WTC11 (cell line): ENCODE measurements around the gene PCSK4. TPM values are rescaled to one million over a fixed set of nuclear protein-coding genes. Genes with fewer than 3 reads are reported as not detected.

Experiments used
- ATAC-seq: fragments of 200-7000 bp; cut with Tn5 transposase; 2 replicates; pipeline ENCODE4 v1.10.0; 2021; ENCODE audit warnings: mild to moderate bottlenecking, moderate library complexity
- CTCF ChIA-PET: fragments of 300-600 bp; sonication (Branson Sonifier 250); formaldehyde crosslinking; loops from one replicate; lab custom pipeline; 2021; ENCODE audit warnings: antibody characterized with exemption; lab: Charles Lee
- POLR2A ChIA-PET: fragments of 350-600 bp; sonication (Branson Sonifier 250); formaldehyde crosslinking; loops from one replicate; lab custom pipeline; 2021; ENCODE audit warnings: antibody characterized with exemption; lab: Charles Lee
- DNase-seq: peaks from one replicate; pipeline ENCODE4 v3.0.0; 2021; ENCODE audit warnings: low spot score
- H3K27ac Mint-ChIP-seq: 2 replicates; pipeline ENCODE4 v1.8.0; 2021; ENCODE audit warnings: mixed read lengths
- H3K27me3 Mint-ChIP-seq: 2 replicates; pipeline ENCODE4 v1.8.0; 2021; ENCODE audit warnings: low read depth, mild to moderate bottlenecking, moderate library complexity, mixed read lengths
- H3K36me3 Mint-ChIP-seq: 2 replicates; pipeline ENCODE4 v1.8.0; 2021; ENCODE audit warnings: mixed read lengths
- H3K4me1 Mint-ChIP-seq: 2 replicates; pipeline ENCODE4 v1.8.0; 2022; ENCODE audit warnings: mixed read lengths
- H3K4me3 Mint-ChIP-seq: 2 replicates; pipeline ENCODE4 v1.8.0; 2021; ENCODE audit warnings: mild to moderate bottlenecking, moderate library complexity, mixed read lengths
- H3K9me3 Mint-ChIP-seq: 2 replicates; pipeline ENCODE4 v1.8.0; 2021; ENCODE audit warnings: mixed read lengths
- FOXJ3 ChIP-seq: sonication (generic); formaldehyde crosslinking; IDR thresholded peaks from 2 replicates; pipeline ENCODE4 v1.9.0; 2021; ENCODE audit warnings: missing genetic modification reagents, mild to moderate bottlenecking, borderline replicate concordance
- MYBL2 ChIP-seq: sonication (generic); formaldehyde crosslinking; IDR thresholded peaks from 2 replicates; pipeline ENCODE4 v1.8.1; 2023; ENCODE audit warnings: mild to moderate bottlenecking, moderate library complexity, missing genetic modification reagents
- SMAD4 ChIP-seq: sonication (generic); formaldehyde crosslinking; IDR thresholded peaks from 2 replicates; pipeline ENCODE4 v1.8.0; 2022; ENCODE audit warnings: mild to moderate bottlenecking, missing genetic modification reagents
- ZNF671 ChIP-seq: fragments of 250-450 bp; sonication (Bioruptor Pico); IDR thresholded peaks from 2 replicates; pipeline ENCODE4 v1.8.0; 2021; ENCODE audit warnings: mild to moderate bottlenecking
- total RNA-seq: library from RNA; stranded (reverse); gene quantifications from 3 replicates; pipeline ENCODE4 v1.2.3, GENCODE V29; 2021
- TF ChIP-seq, protein P1 (sequence below): fragments of 250-450 bp; sonication (Bioruptor Pico); IDR thresholded peaks from 2 replicates; pipeline ENCODE4 v1.9.0; 2021; ENCODE audit warnings: mild to moderate bottlenecking, borderline replicate concordance
- TF ChIP-seq, protein P2 (sequence below): sonication (generic); formaldehyde crosslinking; IDR thresholded peaks from 2 replicates; pipeline ENCODE4 v1.8.0; 2023; ENCODE audit warnings: missing genetic modification reagents, mild to moderate bottlenecking, borderline replicate concordance
- TF ChIP-seq, protein P3 (sequence below): fragments of 250-450 bp; sonication (Bioruptor Pico); IDR thresholded peaks from 2 replicates; pipeline ENCODE4 v2.1.2; 2022; ENCODE audit warnings: mild to moderate bottlenecking, moderate library complexity
- TF ChIP-seq, protein P4 (sequence below): sonication (generic); formaldehyde crosslinking; IDR thresholded peaks from 2 replicates; pipeline ENCODE4 v1.8.1; 2022; ENCODE audit warnings: low read depth, mild to moderate bottlenecking, moderate library complexity, missing genetic modification reagents, borderline replicate concordance
- TF ChIP-seq, protein P5 (sequence below): sonication (generic); formaldehyde crosslinking; IDR thresholded peaks from 2 replicates; pipeline ENCODE4 v1.8.0; 2022; ENCODE audit warnings: mild to moderate bottlenecking, missing genetic modification reagents

PCSK4 gene
- total RNA-seq, 1 experiment from 2014 or later: 22.4 TPM

DNA sequence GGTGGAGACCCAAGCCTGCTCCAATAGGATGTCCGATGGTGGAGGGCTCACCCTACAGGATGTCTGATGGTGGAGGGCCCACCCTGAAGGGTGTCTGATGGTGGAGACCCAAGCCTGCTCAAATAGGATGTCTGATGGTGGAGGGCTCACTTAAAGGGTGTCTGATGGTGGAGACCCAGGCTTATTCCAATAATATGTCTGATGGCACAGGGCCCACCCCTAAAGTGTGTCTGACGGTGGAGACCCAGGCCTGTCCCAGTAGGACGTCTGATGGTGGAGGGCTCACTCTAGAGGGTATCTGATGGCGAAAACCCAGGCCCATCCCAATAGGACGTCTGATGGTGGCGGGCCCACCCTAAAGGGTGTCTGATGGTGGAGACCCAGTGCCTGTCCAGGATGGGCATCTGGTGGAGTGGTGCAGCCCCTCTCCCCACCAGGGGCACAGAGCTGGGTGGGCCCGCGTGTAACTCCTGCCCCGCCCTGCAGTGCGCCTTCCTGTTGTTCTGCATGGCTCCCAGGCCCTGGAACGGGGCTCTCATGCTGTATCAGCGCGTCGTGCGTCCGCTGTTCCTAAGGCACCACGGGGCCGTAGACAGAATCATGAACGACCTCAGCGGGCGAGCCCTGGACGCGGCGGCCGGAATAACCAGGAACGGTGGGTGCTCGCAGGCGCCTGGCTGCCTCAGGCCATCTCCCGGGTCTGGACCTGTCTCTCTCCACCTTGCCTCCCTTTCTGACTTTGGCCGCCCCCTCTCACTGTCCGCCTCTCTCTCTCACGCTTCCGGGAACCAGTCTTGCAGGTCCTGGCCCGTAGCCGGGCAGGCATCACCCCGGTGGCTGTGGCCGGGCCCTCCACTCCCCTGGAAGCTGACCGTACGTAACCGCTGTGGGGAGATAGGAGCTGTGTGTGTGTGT lies 5.9 kb upstream of the PCSK4 start:
- Mint-ChIP-seq H3K4me3 (no peak overlapping the region), H3K9me3 (no peaks in the 10 kb centered on the region), H3K27me3 (peaks cover 26% of the 10 kb centered on the region), H3K36me3 (peaks cover 5% of the 10 kb centered on the region; the same call in 1 of the 2 replicates), H3K27ac (no peak overlapping the region), H3K4me1 (peaks cover 6% of the 10 kb centered on the region)
- TF ChIP-seq MYBL2 (CRISPR knock-in tag) (no peak), SMAD4 (no peak), ZNF671 (no peak), FOXJ3 (CRISPR knock-in tag) (no peak)
- TF ChIP-seq, protein P1, sequence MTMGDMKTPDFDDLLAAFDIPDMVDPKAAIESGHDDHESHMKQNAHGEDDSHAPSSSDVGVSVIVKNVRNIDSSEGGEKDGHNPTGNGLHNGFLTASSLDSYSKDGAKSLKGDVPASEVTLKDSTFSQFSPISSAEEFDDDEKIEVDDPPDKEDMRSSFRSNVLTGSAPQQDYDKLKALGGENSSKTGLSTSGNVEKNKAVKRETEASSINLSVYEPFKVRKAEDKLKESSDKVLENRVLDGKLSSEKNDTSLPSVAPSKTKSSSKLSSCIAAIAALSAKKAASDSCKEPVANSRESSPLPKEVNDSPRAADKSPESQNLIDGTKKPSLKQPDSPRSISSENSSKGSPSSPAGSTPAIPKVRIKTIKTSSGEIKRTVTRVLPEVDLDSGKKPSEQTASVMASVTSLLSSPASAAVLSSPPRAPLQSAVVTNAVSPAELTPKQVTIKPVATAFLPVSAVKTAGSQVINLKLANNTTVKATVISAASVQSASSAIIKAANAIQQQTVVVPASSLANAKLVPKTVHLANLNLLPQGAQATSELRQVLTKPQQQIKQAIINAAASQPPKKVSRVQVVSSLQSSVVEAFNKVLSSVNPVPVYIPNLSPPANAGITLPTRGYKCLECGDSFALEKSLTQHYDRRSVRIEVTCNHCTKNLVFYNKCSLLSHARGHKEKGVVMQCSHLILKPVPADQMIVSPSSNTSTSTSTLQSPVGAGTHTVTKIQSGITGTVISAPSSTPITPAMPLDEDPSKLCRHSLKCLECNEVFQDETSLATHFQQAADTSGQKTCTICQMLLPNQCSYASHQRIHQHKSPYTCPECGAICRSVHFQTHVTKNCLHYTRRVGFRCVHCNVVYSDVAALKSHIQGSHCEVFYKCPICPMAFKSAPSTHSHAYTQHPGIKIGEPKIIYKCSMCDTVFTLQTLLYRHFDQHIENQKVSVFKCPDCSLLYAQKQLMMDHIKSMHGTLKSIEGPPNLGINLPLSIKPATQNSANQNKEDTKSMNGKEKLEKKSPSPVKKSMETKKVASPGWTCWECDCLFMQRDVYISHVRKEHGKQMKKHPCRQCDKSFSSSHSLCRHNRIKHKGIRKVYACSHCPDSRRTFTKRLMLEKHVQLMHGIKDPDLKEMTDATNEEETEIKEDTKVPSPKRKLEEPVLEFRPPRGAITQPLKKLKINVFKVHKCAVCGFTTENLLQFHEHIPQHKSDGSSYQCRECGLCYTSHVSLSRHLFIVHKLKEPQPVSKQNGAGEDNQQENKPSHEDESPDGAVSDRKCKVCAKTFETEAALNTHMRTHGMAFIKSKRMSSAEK (CRISPR knock-in tag): no peak
- TF ChIP-seq, protein P2, sequence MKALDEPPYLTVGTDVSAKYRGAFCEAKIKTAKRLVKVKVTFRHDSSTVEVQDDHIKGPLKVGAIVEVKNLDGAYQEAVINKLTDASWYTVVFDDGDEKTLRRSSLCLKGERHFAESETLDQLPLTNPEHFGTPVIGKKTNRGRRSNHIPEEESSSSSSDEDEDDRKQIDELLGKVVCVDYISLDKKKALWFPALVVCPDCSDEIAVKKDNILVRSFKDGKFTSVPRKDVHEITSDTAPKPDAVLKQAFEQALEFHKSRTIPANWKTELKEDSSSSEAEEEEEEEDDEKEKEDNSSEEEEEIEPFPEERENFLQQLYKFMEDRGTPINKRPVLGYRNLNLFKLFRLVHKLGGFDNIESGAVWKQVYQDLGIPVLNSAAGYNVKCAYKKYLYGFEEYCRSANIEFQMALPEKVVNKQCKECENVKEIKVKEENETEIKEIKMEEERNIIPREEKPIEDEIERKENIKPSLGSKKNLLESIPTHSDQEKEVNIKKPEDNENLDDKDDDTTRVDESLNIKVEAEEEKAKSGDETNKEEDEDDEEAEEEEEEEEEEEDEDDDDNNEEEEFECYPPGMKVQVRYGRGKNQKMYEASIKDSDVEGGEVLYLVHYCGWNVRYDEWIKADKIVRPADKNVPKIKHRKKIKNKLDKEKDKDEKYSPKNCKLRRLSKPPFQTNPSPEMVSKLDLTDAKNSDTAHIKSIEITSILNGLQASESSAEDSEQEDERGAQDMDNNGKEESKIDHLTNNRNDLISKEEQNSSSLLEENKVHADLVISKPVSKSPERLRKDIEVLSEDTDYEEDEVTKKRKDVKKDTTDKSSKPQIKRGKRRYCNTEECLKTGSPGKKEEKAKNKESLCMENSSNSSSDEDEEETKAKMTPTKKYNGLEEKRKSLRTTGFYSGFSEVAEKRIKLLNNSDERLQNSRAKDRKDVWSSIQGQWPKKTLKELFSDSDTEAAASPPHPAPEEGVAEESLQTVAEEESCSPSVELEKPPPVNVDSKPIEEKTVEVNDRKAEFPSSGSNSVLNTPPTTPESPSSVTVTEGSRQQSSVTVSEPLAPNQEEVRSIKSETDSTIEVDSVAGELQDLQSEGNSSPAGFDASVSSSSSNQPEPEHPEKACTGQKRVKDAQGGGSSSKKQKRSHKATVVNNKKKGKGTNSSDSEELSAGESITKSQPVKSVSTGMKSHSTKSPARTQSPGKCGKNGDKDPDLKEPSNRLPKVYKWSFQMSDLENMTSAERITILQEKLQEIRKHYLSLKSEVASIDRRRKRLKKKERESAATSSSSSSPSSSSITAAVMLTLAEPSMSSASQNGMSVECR (CRISPR knock-in tag): no peak
- TF ChIP-seq, protein P3, sequence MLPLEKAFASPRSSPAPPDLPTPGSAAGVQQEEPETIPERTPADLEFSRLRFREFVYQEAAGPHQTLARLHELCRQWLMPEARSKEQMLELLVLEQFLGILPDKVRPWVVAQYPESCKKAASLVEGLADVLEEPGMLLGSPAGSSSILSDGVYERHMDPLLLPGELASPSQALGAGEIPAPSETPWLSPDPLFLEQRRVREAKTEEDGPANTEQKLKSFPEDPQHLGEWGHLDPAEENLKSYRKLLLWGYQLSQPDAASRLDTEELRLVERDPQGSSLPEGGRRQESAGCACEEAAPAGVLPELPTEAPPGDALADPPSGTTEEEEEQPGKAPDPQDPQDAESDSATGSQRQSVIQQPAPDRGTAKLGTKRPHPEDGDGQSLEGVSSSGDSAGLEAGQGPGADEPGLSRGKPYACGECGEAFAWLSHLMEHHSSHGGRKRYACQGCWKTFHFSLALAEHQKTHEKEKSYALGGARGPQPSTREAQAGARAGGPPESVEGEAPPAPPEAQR: no peak
- TF ChIP-seq, protein P4, sequence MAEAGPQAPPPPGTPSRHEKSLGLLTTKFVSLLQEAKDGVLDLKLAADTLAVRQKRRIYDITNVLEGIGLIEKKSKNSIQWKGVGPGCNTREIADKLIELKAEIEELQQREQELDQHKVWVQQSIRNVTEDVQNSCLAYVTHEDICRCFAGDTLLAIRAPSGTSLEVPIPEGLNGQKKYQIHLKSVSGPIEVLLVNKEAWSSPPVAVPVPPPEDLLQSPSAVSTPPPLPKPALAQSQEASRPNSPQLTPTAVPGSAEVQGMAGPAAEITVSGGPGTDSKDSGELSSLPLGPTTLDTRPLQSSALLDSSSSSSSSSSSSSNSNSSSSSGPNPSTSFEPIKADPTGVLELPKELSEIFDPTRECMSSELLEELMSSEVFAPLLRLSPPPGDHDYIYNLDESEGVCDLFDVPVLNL (CRISPR knock-in tag): no peak
- TF ChIP-seq, protein P5, sequence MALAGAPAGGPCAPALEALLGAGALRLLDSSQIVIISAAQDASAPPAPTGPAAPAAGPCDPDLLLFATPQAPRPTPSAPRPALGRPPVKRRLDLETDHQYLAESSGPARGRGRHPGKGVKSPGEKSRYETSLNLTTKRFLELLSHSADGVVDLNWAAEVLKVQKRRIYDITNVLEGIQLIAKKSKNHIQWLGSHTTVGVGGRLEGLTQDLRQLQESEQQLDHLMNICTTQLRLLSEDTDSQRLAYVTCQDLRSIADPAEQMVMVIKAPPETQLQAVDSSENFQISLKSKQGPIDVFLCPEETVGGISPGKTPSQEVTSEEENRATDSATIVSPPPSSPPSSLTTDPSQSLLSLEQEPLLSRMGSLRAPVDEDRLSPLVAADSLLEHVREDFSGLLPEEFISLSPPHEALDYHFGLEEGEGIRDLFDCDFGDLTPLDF: no peak
- ATAC-seq (no peak), DNase-seq (no peak)
- ChIA-PET CTCF (no interaction called here), POLR2A (no interaction called here)
